ENCODE results near the gene CGGBP1. TPM values are rescaled to one million over a fixed set of nuclear protein-coding genes. Genes with fewer than 3 reads are reported as not detected.
A peak's percentile ranks its signal among the peaks of the same experiment; 100 is the strongest.

CGGBP1 gene
- total RNA-seq, 3 donors from 2014 or later = 47.8 to 78.1 (median 60.3) TPM

DNA sequence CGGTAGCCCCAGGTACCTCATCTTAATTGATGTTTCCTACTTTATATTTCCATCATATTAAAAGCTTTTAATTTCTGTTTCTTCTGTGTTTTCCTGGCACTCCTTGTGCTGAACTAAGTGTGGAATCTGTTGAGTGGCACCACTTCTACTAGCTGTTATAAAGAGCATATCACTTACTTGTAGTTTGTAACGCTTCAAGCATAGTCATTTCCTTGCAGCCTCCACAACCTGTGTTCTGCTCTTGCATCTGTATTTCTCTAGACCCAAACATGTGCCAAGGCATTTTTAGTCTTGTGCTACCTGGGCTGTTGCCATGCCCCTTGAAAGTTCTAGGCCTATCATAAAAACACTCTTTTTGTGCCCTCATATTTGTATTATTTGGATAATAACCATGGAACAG, 16.3 kb upstream of the CGGBP1 start:
- no peak overlapping the region for H3K4me3 ChIP-seq
- TF ChIP-seq, protein P1, sequence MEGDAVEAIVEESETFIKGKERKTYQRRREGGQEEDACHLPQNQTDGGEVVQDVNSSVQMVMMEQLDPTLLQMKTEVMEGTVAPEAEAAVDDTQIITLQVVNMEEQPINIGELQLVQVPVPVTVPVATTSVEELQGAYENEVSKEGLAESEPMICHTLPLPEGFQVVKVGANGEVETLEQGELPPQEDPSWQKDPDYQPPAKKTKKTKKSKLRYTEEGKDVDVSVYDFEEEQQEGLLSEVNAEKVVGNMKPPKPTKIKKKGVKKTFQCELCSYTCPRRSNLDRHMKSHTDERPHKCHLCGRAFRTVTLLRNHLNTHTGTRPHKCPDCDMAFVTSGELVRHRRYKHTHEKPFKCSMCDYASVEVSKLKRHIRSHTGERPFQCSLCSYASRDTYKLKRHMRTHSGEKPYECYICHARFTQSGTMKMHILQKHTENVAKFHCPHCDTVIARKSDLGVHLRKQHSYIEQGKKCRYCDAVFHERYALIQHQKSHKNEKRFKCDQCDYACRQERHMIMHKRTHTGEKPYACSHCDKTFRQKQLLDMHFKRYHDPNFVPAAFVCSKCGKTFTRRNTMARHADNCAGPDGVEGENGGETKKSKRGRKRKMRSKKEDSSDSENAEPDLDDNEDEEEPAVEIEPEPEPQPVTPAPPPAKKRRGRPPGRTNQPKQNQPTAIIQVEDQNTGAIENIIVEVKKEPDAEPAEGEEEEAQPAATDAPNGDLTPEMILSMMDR (IDR thresholded peaks at IDR 0.05) = no peak
- intact Hi-C loops (cut with DNase I, micrococcal nuclease) = no loop called here

DNA sequence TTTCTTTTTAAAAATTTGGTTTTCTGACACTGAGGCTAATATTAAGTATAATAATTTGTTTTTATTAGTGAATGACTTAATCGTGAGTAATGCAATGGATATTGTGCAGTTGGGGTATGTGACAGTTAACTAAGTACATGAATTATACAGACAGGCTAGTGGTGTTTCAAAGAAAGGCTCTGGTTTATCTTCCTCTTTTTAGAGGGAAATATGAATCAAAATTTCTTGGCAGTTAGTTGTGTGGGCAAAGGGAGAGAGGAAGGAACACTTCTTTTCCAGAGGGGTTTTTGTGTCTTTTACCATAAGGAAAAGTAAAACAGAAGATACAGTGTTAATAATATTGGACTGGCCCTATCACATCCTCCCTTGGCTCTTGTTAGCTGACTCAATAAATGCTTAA, 2.9 kb upstream of the CGGBP1 start:
- Histone ChIP-seq H3K4me1 (ENCODE audit: low read depth) (peaks cover 24% of the 10 kb centered on the region), H3K36me3 (ENCODE audit: low read depth) (no peaks in the 10 kb centered on the region), H3K4me3 (no peak overlapping the region), H3K9me3 (no peaks in the 10 kb centered on the region)
- TF ChIP-seq, protein P1 (IDR thresholded peaks at IDR 0.05) = no peak
- intact Hi-C loops (cut with DNase I, micrococcal nuclease) = no loop called here
- no peak for DNase-seq
- ATAC-seq = no peak

More for the DNA sequence above, 16.3 kb upstream of the CGGBP1 start:
- Histone ChIP-seq H3K9me3 (no peaks in the 10 kb centered on the region), H3K36me3 (ENCODE audit: low read depth) (no peaks in the 10 kb centered on the region), H3K4me1 (ENCODE audit: low read depth) (peaks cover 11% of the 10 kb centered on the region)
- ATAC-seq (no peak), DNase-seq (no peak)

DNA sequence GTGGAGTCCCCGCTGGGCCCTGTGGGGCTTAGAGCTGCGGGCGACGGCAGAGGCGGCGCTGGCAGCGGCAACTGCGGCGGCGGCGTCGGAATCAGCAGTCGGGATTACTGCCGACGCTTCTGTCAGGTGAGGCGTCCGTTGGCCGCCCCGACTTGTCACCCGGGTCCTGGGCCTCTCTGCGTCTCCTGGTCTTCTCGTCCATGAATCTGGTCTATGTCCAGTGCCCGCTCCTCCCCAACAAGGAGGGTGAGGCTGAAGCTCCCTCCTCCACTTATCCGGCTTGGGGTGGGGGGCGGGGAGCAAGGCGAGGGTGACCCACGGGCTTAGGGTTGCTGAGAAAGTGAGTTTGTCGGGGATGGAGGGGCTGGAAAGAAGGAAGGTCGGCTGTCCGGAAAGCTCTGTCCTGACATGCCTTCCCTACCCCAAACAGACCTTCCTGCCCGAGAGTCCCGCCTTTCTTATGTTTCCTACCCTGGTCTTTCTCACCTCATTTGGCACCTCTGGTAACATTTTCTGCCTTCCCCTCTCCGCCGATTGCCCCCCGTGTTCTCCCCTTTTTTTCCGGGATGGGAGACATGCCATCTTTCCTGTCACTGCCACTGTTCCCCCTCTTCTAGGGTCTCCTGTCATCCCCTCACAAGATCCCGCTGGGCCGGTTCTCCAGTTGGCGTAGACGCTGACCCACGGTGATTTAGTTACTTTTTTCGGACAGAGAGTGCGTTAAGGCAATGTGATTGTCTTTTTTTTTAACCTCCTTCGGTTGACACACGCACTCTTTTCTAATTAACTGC, 770 bp upstream of the CGGBP1 start:
- no peaks in the 10 kb centered on the region for H3K36me3 ChIP-seq (ENCODE audit: low read depth)
- no peaks in the 10 kb centered on the region for H3K9me3 ChIP-seq
- TF ChIP-seq, protein P1 (IDR thresholded peaks at IDR 0.05) = no peak
- ATAC-seq (peak; percentile 18), DNase-seq (peak in 2 of 3 donors; percentile 19 to 39)
- intact Hi-C loops (cut with DNase I, micrococcal nuclease) = no loop called here
- peak overlapping the region; percentile 67 for H3K4me3 ChIP-seq
- peaks cover 24% of the 10 kb centered on the region for H3K4me1 ChIP-seq (ENCODE audit: low read depth)

DNA sequence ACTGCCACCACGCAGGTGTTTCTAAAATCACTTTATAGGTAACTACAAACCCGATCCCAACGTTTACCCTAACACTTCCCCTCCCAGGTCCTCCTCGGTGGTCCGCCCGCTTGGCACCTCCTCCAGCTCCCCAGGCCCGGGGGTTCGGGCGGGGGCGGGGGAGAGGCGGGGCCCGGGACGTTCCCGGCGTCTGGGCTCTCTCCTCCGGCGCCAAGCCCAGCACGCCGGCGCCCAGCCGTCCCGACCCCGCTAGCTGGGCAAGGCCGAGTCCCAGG, 562 bp downstream of the CGGBP1 start:
- Histone ChIP-seq H3K9me3 (no peaks in the 10 kb centered on the region), H3K4me1 (ENCODE audit: low read depth) (peaks cover 24% of the 10 kb centered on the region), H3K36me3 (ENCODE audit: low read depth) (no peaks in the 10 kb centered on the region), H3K4me3 (peak overlapping the region; percentile 67)
- TF ChIP-seq, protein P1 (IDR thresholded peaks at IDR 0.05) = no peak
- intact Hi-C loops (cut with DNase I, micrococcal nuclease) = no loop called here
- DNase-seq = no peak
- ATAC-seq = no peak

DNA sequence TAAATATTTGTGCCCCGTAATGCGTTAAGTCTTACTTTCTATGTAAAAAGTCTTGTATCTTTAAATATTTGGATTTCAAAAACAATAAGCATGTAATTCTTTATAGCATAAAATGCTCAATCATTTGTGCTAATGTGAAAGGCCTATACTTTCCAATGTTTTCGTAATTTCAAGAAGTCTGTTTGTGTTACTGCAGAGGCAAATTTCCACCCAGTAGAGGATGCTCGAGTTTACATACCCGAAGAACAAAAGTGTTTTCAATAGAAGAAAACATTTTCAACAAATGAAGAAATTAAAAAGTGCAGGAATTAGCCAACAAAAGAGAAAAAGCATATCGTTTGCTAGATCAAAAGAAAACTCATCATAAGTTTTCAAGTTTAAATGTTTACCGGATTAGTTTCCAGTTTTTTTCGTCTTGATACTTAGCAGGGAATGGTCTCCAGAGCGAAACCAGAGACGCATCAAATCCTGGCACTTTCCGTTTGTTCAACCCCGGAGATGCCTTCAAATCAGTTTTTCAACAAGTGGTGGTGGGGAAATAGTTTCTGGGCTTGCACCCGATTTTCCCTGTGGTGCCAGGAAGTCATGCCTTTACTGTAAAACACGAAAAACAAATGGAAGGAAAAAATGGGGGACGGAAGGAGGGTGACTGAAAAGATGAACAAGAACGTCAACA, 1.0 kb downstream of the CGGBP1 start:
- peak overlapping the region; percentile 67 for H3K4me3 ChIP-seq
- TF ChIP-seq, protein P1 (IDR thresholded peaks at IDR 0.05) = no peak
- no peaks in the 10 kb centered on the region for H3K9me3 ChIP-seq
- DNase-seq (no peak), ATAC-seq (no peak)
- no peaks in the 10 kb centered on the region for H3K36me3 ChIP-seq (ENCODE audit: low read depth)
- intact Hi-C loops (cut with DNase I, micrococcal nuclease) = no loop called here
- peaks cover 24% of the 10 kb centered on the region for H3K4me1 ChIP-seq (ENCODE audit: low read depth)

Measured in mucosa of descending colon (tissue), 3 donors.